Melanocyte of skin (primary cell): ENCODE measurements around the gene ARPP21. TPM values are rescaled to one million over a fixed set of nuclear protein-coding genes. Genes with fewer than 3 reads are reported as not detected.

ENCODE experiments used
- small RNA-seq, 2 donors: library from RNA; depleted of rRNA; stranded (forward); fragments of <200 nt; gene quantifications; one replicate each; pipeline ENCODE3, GENCODE V24; 2012
- total RNA-seq, 2 donors: library from RNA; depleted of rRNA; stranded (reverse); fragments of >200 nt; gene quantifications; 2 replicates each; pipeline ENCODE4 v1.2.3, GENCODE V29; 2012

The ARPP21 gene
- total RNA-seq: 1 to 10 TPM in 1 of 2 donors, not detected in 1; 1.3 TPM

DNA sequence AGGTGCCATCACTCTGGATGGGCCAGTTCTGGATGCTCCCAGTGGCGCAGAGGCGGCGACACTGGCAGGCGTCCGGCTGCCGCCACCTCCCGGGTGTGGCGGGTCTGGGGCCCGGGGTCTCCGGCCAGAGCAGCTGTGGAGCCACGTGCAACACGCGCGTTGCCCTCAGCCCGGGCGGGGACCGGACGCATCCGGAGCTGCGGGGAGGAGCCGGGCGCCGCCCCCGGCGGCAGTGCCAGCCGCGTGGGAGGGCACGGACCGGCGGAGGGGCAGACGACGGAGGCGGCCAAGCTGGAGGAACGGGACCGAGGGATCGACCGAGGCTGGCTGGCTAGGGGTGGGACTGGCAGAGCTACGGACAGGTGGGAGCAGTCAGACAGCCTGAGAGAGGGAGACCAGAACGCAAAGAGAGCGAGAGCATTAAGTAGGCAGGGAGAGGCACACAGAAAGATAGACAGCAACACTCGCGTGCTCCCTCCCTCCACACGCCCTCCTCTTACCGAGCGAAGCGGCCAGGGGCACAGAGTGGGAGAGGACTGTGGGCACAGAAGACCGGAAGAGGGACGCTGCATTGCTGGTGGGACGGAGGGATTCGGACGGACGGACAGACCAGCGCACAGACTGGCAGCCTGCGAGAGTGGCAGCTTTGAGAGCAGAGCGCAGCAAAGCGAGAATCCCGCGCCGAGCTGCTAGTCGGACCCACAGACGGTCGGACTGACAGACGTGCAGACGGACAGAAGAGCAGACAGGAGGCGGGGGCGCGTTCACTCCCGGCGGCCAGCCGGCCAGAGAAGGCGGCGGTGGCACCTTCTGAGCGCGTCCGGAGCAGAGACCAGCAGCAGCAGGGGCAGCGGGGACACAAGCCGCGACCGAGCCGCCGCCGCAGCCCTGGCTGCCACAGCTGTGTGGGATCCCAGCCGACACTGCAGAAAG lies at the start of gene ARPP21:
Gene ARPP21, plus strand, starts transcription at position 272 of the 933 bp plus-strand sequence. CDS start 42,227 bp downstream, outside the sequence.

Small RNA genes within 50 kb of the gene (small RNA-seq; reads per million reads assigned to genes)
- 7.5 to 48.9 reads per million in 2 donors for gene MIR128-2
